ENCODE results near the gene YES1.
"Not testable (repeated sequence)": the region's sequence is repeated elsewhere in the genome, so short reads cannot be mapped to it uniquely, and the experiment has no call there.

Gene YES1

DNA sequence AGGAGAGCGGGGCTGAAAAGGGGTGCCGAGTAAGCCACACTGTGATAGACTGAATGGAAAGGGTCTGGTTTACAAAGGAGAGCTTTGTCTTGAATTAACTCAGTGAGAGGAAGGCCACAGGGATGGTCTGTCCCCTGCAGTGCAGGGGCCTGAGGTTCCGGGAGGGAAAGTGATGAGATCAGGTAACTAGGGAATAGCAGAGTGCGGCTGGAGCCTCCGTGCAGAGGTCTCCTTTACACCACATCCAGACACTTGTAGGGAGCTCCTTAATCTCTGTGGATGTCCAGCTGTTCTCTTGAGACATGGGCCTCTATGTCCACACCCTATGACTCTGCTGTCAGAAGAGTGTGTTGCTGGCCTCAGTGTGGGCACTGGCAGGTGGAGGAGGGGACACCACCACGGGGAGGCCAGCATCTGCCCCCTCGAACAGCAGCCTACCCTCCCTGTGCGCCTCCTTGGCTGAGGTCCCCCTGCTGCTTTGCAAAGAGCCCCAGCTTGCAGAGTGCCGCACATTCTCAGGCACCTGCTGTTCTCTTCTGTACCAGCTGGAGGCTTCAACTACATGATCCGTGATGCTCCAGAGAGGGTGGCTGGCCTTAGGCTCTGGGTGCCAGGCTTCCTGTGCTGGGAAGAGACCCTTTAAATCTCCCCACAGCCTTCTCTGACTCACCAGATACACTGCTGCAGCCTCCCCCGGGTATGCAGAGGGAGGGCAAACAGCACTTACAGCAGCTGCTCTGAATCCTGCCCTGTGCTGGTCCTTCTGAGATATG is 125.5 kb downstream of the YES1 start:
- H3K4me3 ChIP-seq (ENCODE audit: low read length) = no peak overlapping the region
- TF ChIP-seq, protein P1, sequence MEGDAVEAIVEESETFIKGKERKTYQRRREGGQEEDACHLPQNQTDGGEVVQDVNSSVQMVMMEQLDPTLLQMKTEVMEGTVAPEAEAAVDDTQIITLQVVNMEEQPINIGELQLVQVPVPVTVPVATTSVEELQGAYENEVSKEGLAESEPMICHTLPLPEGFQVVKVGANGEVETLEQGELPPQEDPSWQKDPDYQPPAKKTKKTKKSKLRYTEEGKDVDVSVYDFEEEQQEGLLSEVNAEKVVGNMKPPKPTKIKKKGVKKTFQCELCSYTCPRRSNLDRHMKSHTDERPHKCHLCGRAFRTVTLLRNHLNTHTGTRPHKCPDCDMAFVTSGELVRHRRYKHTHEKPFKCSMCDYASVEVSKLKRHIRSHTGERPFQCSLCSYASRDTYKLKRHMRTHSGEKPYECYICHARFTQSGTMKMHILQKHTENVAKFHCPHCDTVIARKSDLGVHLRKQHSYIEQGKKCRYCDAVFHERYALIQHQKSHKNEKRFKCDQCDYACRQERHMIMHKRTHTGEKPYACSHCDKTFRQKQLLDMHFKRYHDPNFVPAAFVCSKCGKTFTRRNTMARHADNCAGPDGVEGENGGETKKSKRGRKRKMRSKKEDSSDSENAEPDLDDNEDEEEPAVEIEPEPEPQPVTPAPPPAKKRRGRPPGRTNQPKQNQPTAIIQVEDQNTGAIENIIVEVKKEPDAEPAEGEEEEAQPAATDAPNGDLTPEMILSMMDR (conservative IDR thresholded peaks at IDR 0.05; ENCODE audit: low read depth, low read length) = no peak
- no peak for DNase-seq (ENCODE audit: low read depth)

DNA sequence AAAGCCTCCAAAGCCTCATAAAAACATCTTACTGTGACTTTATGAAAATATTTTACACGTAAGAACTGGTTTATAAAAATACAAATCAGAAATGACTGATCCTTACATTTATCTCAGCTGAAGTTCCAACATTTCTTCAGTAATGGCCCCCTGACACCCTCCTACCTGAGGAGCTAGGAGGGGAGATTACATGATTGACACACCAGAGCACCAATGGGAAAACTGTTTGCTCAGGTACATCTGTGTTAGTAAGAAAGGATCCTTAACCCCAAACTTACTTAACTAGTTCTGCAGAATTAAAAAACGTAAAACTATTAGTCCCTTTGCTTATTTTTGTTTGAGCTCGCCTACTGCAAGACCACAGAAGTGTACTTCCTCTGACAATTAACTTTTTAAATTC is 126.6 kb downstream of the YES1 start:
- no peak overlapping the region for H3K4me3 ChIP-seq (ENCODE audit: low read length)
- TF ChIP-seq, protein P1 (conservative IDR thresholded peaks at IDR 0.05; ENCODE audit: low read depth, low read length) = no peak
- no peak for DNase-seq (ENCODE audit: low read depth)

DNA sequence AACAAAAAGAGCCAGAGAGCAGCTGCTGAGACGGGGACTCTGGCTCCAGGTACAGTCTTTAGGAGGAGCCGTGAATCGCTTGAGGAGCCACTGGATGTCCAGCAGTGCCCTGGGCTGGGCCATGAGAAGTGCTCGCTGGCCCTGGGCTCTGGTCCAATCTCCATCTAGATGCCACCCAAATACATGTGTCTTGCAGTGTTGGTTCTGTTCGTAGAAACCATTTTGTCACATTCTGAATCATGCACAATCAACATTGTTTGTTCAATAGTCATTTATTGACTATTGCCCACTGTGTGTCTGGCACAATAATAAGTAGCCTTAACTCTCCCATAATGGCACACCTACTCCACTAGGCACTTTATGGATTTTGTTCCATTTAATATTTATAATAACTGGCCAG is 128.5 kb downstream of the YES1 start:
- DNase-seq (ENCODE audit: low read depth) = no peak
- no peak overlapping the region for H3K4me3 ChIP-seq (ENCODE audit: low read length)
- TF ChIP-seq, protein P1 (conservative IDR thresholded peaks at IDR 0.05; ENCODE audit: low read depth, low read length) = no peak

DNA sequence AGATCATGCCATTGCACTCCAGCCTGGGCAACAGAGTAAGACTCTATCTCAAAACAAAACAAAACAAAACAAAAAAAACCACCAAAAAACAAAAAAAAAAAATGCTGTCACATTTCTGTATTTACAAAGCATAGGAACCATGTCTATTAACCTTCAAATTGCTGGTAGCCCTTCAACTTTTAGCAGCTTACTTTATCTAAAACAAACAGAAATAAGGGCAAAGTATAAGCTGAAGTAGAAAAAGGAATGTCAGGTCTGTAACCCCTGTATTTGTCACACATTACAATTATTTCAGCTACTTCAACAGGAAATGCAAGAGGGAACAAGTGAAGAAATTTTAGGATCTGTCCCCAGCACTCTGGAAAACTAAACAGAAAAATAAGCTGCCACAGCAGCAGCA is 129.2 kb downstream of the YES1 start:
- TF ChIP-seq, protein P1 (conservative IDR thresholded peaks at IDR 0.05; ENCODE audit: low read depth, low read length) = no peak
- H3K4me3 ChIP-seq (ENCODE audit: low read length) = no peak overlapping the region
- no peak for DNase-seq (ENCODE audit: low read depth)

DNA sequence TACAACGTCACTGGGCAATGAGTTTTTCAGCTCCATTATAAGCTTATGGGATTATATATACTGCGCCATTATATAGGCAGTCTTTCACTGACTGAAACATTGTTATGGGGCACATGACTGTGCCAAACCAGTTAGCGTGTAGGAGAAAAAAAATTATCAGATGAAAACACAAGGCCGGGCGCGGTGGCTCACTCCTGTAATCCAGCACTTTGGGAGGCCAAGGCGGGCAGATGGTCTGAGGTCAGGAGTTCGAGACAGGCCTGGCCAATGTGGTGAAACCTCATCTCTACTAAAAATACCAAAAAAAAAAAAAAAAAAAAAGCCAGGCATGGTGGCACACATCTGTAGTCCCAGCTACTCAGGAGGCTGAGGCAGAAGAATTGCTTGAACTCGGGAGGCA is 129.6 kb downstream of the YES1 start:
- H3K4me3 ChIP-seq (ENCODE audit: low read length); DNase-seq (ENCODE audit: low read depth): not testable (repeated sequence)

DNA sequence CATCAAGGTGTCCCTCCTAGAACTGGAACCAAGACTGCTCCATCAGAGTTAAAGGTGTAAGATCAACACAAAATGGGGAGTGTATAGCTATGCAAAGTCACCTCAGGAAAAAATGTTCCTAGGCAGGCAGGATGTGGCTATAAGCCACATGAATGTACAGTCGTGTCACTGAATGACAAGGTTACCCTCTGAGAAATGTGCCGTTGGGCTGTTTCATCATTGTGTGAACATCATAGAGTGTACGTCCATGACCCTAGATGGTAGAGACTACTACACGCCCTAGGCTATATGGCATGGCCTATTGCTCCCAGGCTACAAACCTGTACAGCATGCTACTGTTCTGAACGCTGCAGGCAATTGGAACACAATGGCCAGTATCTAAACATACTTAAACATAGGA is 130.1 kb downstream of the YES1 start:
- TF ChIP-seq, protein P1 (conservative IDR thresholded peaks at IDR 0.05; ENCODE audit: low read depth, low read length) = no peak
- no peak for DNase-seq (ENCODE audit: low read depth)
- H3K4me3 ChIP-seq (ENCODE audit: low read length) = no peak overlapping the region

DNA sequence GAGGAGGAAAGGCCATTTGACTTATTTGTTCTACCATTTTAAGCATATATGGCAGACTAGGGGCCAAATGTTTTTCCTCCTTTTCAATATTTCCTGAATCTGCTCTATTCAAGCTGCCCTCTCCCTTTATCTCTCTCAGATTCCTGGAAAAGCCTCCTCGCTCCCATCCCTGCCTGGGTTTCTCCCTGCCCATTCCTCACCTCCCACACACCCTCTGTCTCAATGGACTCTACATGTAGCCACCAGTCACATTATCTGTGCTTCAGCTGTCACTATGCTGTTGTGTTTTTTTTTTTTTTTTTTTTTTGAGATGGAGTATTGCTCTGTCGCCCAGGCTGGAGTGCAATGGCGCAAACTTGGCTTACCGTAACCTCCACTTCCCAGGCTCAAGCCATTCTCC is 131.7 kb downstream of the YES1 start:
- TF ChIP-seq, protein P1 (conservative IDR thresholded peaks at IDR 0.05; ENCODE audit: low read depth, low read length) = no peak
- no peak overlapping the region for H3K4me3 ChIP-seq (ENCODE audit: low read length)

More for the DNA sequence above, 131.7 kb downstream of the YES1 start:
- no peak for DNase-seq (ENCODE audit: low read depth)

Measured in retinal pigment epithelial cell (primary cell).